HFF-Myc (cell line): ENCODE measurements around the gene TPO.
"Not testable (repeated sequence)": the region's sequence is repeated elsewhere in the genome, so short reads cannot be mapped to it uniquely, and the experiment has no call there.

Experiments used
- DNase-seq: peaks from one replicate; pipeline ENCODE4 v3.0.0-alpha.2; 2011; ENCODE audit warnings: low read depth; ENCODE audit errors: extremely low read depth
- H3K4me3 ChIP-seq: replicated peaks from 2 replicates; pipeline ENCODE4 v1.5.1; 2011; ENCODE audit warnings: low read depth, mild to moderate bottlenecking, control low read depth, low read length
- CTCF ChIP-seq: IDR thresholded peaks from 2 replicates; pipeline ENCODE4 v1.5.1; 2012; ENCODE audit warnings: mild to moderate bottlenecking, low read depth, low read length, control low read depth; ENCODE audit errors: missing control alignments

TPO gene

DNA sequence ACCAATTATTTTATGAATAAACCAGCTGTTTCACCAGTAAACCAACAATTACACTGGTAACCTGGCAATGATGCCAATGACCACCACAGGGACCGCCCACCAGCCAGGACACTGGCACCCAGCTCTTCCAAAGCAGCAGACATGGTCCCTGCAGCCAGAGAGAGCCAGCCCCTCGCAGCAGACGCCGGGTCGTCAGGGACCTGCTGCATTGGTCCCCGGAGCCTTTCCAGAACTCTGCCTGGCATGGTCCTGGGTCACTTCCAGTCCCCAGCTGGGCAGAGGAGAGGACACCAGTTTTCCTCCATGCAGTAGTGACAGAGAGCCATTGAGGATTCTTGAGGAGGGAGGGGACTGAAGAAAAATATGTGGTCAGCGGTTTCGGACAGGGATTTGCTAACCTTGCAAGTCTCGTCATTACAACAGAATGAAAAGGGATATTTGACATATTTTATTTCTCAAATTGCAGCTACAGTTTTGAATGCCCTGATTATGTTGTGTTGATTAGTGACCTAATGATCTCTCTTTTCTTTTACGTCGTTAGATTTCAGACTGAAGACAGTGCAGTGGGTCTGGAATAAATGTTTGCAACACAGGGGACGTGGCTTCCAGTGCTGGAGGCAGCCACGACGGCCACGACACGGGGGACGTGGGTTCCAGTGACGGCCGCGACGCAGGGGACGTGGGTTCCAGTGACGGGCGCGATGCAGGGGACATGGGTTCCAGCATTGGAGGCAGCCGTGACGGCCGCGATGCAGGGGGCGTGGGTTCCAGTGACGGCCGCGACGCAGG, 154.5 kb downstream of the TPO start:
- no peak for TF ChIP-seq CTCF
- no peak for DNase-seq
- no peak overlapping the region for H3K4me3 ChIP-seq

DNA sequence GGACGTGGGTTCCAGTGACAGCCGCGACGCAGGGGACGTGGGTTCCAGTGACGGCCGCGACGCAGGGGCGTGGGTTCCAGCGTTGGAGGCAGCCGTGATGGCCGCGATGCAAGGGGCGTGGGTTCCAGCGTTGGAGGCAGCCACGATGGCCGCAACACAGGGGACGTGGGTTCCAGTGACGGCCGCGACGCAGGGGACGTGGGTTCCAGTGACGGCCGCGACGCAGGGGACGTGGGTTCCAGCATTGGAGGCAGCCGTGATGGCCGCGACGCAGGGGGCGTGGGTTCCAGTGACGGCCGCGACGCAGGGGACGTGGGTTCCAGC, 155.0 kb downstream of the TPO start:
- not testable (repeated sequence) for DNase-seq, H3K4me3 ChIP-seq

DNA sequence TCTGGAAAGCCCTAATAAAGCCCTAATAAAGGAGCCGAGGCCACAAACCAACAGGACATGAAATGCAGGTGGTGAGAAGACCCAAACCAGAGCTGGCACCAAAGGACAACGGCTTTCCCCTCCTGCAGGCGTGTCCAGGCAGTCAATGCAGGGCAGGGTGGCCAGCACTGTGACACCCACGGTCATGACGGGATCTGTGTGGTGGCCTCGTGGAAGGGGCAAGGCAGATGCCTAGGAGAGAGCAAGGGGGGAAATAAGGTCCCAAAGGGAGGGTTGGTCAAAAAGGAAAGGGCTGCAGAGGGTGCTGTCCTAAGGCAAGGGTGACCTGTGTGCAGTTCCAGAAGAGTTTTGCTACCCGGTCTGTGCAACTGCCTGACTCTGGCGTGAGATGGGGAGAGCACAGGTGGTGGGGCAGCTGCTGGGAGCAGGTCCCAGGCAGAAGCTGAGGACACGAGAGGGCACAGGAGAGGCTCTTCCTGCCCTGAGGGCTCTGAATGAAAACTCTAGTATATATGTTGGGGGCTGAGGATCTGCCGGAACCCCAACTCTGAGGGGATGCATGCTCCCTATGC, 156.7 kb downstream of the TPO start:
- no peak for TF ChIP-seq CTCF
- no peak overlapping the region for H3K4me3 ChIP-seq
- DNase-seq: no peak

GRCh38 chr2:1571477-1572417, 158.5 kb downstream of the TPO start:
- no peak for DNase-seq
- no peak overlapping the region for H3K4me3 ChIP-seq
- no peak for TF ChIP-seq CTCF

DNA sequence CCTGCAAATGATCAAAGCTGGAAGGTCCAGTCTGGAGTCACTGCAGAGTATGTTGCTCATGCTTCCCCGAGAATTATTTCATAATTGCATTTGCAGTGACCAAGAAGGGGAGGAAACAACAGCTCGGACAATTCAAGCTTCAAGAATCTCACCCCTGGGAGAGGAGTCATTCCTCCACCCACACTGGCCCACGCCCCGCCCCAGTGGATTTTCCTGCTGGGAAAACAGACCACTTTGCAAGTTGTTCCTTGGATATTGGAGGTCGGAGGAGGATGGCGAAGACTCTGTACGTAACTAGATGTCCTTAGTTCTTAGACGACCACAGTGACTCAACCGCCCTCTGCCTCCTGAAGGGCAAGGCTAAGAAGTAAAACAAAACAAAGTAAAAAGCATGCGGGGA, 159.4 kb downstream of the TPO start:
- no peak for DNase-seq
- TF ChIP-seq CTCF: no peak
- H3K4me3 ChIP-seq: no peak overlapping the region

GRCh38 chr2:1577846-1578245, 164.6 kb downstream of the TPO start:
- no peak overlapping the region for H3K4me3 ChIP-seq
- DNase-seq: no peak
- TF ChIP-seq CTCF: no peak

DNA sequence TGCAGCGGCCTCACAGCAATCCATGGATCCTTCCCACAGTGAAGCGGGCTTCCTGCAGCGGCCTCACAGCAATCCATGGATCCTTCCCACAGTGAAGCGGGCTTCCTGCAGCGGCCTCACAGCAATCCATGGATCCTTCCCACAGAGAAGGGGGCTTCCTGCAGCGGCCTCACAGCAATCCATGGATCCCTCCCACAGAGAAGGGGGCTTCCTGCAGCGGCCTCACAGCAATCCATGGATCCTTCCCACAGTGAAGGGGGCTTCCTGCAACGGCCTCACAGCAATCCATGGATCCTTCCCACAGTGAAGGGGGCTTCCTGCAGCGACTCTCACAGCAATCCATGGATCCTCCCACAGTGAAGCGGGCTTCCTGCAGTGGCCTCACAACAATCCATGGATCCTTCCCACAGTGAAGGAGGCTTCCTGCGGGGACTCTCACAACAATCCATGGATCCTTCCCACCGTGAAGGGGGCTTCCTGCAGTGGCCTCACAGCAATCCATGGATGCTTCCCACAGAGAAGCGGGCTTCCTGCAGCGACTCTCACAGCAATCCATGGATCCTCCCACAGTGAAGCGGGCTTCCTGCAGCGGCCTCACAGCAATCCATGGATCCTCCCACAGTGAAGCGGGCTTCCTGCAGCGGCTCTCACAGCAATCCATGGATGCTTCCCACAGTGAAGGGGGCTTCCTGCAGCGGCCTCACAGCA, 168.1 kb downstream of the TPO start:
- not testable (repeated sequence) for H3K4me3 ChIP-seq, DNase-seq
